ENCODE results near the gene TXNIP.
"Not testable (repeated sequence)": the region's sequence is repeated elsewhere in the genome, so short reads cannot be mapped to it uniquely, and the experiment has no call there.

TXNIP gene, protein sequence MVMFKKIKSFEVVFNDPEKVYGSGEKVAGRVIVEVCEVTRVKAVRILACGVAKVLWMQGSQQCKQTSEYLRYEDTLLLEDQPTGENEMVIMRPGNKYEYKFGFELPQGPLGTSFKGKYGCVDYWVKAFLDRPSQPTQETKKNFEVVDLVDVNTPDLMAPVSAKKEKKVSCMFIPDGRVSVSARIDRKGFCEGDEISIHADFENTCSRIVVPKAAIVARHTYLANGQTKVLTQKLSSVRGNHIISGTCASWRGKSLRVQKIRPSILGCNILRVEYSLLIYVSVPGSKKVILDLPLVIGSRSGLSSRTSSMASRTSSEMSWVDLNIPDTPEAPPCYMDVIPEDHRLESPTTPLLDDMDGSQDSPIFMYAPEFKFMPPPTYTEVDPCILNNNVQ

GRCh38 chr1:145996433-145997015 lies at the start of gene TXNIP:
TSS of gene TXNIP (minus strand) at chr1:145996579. CDS start at chr1:145996266, 313 bp downstream.
- peak; percentile 95 for DNase-seq

DNA sequence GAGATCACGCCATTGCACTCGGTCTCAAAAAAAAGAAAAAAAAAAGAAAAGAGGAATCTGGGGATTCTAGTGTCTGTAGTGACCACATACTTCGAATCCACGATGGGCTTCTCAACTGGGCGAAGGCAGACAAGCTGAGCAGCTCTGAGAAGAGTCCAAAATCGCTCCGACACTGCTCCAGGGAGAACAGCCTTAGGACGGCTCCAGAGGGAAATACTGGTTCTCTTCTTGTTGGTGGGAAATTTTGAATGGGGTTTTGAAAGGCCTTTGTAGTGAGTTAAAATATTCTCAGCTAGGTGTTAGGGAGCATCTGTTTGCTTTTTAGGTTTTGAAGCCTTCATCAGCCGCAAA lies 43.4 kb upstream of the TXNIP start:
- DNase-seq: no peak

DNA sequence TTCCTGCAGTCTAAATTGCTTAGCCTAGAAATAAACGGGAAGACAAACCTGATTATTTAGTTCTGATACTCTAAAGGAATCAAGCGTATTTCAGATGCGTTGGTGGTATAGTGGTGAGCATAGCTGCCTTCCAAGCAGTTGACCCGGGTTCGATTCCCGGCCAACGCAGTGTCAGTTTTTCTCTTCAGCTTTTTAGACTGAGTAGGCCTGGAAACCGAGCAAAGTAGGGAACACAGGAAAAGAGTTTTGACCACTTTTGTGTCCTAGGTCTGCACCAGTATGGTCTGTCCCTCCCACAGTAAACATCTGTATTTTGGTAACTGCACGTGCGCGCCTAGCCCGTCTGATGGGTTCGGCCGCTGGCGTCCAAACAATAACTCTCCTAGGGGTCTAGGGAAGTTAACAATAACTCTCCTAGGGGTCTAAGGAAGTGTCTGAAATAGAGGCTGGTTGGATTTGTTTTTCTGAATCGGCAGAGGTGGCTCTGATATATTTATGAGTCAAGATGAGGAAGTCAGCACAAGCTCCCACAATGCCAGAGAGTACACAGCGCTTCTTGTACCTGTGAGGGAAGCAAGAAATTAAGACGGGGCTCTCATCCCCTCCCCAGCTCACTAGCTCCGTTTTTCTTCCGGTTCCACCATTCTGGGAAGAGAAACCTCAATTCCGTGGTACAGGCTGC lies 40.7 kb upstream of the TXNIP start:
- DNase-seq: peak; percentile 85

- DNase-seq: no peak
Measured at GRCh38 chr1:146036241-146036964, 40.0 kb upstream of the TXNIP start.

- no peak for DNase-seq
Measured at GRCh38 chr1:146035048-146035423, 38.7 kb upstream of the TXNIP start.

- peak; percentile 65 for DNase-seq
Measured at GRCh38 chr1:146032631-146033219, 36.3 kb upstream of the TXNIP start.

DNA sequence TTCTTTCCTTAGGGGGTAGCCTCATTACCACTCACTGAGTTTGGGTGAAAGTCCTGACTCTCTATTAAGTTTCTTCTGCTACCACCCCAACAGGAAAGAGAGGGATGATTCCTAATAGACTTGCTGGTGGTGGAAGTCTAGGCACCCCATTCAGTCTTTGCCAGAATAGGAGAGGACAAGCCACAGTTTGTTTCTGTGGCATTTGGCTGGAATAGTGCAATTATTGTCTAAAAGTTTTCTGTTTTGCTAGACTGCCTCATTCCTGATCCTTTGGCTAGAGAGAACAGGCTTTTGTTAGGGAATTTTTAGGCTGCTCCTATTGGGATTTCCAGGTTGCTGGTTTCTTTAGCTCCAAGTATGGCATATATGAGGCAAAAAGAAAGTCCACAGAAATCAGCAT lies 35.1 kb upstream of the TXNIP start:
- DNase-seq: no peak

GRCh38 chr1:146029117-146029516 lies 32.7 kb upstream of the TXNIP start:
- no peak for DNase-seq

DNA sequence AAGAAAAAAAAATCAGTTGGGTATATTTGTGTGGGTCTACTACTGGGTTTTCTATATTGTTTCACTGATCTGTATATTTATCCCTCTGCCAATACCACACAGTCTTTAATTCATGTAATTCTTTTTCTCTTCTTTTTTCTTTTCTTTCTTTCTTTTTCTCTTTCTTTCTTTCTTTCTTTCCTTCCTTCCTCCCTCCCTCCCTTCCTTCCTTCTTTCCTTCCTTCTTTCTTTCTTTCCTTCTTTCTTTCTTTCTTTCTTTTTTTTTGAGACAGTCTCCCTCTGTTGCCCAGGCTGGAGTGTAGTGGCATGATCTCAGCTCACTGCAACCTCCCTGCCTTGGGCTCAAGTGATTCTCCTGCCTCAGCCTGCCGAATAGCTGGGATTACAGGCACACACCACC lies 30.3 kb upstream of the TXNIP start:
- DNase-seq: not testable (repeated sequence)

GRCh38 chr1:146025787-146026495 lies 29.6 kb upstream of the TXNIP start:
- DNase-seq: not testable (repeated sequence)

DNA sequence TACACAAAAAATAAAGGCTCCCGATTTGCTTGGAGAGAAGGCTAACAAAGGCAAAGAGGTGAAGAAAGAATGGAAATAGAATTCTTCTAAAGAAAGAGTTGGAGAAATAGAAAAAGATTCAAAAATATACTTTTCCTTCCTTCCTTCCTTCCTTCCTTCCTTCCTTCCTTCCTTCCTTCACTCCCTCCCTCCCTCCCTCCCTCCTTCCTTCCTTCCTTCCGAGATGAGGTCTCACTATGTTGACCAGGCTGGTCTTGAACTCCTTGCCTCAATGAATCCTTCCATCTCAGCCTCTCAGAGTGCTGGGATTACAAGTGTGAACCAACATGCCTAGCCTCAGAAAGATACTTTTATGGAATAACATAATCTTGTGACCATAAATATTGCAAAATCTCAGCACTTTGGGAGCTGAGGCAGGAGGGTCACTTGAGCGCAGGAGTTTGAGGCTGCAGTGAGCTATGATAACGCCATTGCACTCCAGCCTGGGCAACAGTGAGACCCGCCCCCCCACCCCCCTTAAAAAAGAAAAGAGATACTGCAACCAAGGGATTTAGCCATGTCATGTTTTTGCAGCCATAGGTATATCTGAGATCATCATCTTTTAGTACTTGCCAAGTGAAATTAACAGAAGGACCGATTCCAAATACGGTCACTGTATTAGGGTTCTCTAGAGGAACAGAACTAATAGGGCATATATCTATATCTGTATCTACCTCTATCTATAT lies 26.2 kb upstream of the TXNIP start:
- DNase-seq: no peak

DNA sequence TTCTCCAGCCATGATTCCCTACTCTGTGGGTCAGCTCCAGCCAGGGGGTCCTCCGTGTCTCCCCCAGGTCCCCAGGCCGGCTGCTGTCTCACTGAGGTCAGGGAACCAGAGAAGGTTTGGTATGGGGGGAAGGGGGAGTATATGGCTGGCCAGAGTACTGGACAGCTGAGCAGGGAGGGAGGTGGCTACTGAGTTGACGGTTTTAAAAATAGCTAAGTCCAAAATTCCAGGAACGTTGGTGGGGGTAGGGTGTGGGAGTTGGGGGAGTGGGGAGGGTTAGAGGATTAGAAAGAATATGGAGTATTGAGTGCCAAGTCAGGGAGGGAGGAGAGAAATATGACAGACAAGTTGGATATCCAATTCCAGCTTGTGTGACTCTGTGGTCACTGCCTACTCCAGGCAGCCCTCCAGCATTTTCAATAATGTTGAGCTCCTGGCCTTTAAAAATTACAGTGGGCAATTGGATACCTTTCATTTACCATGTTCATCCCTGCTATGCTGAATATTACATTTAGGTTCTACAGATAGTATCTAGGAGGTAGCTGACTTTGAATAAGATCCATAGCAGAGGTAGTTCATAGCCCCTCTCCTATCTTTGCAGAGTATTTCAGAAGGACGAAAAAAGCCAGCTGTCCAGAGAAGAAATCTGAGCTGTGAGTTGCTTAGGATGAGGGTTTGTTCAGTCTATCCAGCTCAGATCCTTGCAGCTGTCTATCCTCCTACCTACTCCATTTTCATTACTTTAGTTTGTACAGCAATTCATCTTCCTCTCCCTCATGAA lies 25.4 kb upstream of the TXNIP start, which contains the start of gene HJV:
TSS of gene HJV (minus strand) at position 114 of the 781 bp plus-strand sequence. CDS start 1,504 bp downstream, outside the sequence.
- no peak for DNase-seq

DNA sequence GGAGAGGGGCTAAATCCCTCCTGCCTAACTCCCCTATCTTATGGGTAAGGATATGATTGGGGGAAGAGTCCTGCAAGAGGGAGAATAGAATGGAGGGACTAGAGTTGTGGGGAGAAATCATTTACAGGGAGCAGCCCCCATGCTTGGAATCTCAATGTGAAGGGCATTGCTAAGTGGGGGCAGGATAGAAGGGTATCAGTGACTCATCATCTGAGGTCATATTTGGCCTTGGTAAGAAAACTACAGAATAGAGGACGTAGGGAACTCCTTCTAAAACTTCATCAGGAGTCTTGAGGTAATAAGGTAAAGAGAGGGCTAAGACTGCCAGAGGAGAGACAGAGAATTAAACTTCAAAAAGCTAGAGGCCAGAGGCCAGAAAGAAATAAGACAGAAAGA lies 24.7 kb upstream of the TXNIP start:
- no peak for DNase-seq

- DNase-seq: no peak
Measured at GRCh38 chr1:146020058-146021049, 24.0 kb upstream of the TXNIP start.

GRCh38 chr1:146019231-146020057 lies 23.1 kb upstream of the TXNIP start:
- DNase-seq: no peak

- no peak for DNase-seq
Measured at GRCh38 chr1:146016891-146017290, 20.5 kb upstream of the TXNIP start.

GRCh38 chr1:146013559-146013922 lies 17.2 kb upstream of the TXNIP start:
- DNase-seq: no peak
